Nucleus accumbens (tissue), 56 donors: ENCODE measurements around the gene ADH1A.
"Not testable (repeated sequence)": the region's sequence is repeated elsewhere in the genome, so short reads cannot be mapped to it uniquely, and the experiment has no call there.

ENCODE experiments used
- DNase-seq, 56 donors: peaks; one replicate each; lab custom pipeline; 2025; lab: John Stamatoyannopoulos, UW

Gene ADH1A

DNA sequence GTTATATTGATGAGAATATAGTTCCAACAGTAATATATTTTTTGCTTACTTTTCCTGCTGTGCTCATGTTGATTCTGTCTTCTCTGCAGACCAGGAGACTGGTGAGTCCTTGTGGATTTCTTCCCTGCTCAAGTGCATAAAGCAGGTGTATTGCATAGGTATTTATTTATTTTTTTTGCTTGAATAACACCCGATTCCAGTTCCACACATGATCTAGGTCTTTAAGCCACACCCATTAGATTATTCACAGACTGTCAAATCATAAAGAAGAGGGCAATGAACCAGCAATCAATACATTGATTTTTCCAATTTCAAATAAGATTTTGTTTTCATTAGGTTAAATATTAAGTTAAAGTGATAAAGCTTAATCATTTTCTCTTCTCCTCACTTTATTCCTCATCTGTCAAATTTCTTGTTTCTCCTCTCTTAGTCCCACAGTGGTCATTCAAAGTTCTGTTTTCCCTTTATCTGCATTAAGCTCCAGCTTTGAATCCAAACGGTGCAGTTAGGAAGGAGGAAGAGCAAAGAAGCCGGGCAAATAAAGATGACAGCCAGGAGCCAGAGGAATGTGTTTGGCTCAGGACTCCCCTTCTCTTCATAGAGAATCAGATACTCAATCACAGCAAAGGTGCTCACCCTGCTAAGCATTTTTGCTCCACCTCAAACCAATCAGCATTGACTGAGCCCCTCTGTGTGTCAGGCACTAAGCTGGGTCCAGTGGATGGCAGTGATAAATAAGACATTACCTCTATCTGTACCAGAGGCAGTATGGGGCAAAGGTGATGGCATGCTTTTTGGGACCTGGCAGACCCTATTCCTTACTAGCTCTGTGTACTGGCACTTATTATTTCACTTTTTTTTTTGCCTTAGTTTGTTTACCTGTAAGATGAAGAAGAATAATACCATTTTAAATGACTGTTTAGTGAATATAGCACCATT is at the start of gene ADH1A:
ADH1A (minus strand) TSS at position 138 of the 939 bp plus-strand sequence; CDS start at position 67, 71 bp downstream.
- no peak for DNase-seq

DNA sequence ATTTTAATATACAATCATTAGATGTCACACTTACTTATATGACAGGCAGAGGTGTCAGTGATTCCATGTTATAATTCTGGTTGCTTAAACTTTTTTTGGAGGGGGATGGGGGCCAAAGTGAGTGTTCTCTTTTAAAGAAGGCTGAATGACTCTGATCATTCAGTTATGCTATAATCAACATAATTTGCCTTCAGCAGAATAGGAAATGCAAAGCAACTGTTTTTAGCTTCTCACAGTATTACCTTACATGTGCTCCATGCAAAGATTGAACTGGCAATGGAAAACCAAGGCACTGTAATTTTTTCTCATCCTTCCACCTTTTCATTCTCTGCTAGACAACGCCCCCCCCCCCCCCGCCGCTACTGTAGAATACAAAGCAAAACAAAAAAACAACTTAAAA is 48.4 kb upstream of the ADH1A start:
- DNase-seq: no peak

DNA sequence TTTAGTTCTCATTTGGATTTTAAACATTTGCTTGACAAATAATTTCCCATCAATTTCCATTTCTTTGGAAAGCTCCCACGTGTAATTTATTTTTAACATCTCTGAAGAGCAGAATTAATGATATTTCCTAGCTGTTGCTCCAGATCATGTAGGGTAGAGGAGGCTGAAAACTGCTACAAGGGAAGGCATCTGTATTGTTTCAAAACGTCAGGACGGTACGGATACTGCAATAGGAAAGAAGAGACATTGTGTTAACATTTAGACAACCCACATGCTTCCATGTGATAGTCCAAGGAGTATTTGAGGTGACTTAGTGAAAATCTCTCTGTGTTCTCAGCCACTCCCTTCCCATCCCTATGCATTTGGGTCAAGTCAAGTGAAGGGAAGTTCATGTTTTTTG is 45.8 kb upstream of the ADH1A start:
- no peak for DNase-seq

DNA sequence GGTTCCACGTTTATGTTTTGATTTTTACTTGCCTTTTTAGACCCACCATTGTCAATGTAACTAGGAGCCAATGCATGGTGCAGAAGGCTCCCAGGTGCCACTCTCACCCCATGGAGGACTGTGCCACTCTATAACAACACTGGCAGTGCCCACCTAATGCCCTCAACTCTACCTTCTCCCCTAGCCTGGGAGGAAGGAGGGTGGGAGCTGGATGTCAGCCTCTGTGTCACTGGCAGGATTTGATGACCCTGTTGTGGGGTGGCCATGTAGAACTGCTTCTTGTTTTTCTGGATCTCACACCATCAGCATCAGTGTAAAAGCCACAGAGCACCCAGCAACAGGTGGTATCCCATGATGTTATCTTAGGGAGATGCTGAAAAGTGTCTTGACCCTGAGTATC is 44.1 kb upstream of the ADH1A start:
- DNase-seq: no peak

DNA sequence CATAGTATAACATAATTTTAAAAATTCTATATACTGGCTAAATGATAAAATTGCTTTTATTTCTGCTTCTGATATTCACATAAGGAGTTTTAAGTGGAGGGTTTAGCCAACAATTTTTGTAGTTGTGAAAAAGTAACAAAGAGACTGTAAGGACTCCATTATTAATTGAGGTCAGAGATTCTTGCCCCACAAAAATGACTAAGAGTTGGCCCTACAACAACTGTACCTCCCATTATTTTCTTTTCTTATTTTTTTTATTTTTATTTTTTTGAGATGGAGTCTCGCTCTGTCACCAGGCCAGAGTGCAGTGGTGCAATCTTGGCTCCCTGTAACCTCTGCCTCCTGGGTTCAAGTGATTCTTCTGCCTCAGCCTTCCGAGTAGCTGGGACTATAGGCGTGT is 39.9 kb upstream of the ADH1A start:
- DNase-seq: no peak

DNA sequence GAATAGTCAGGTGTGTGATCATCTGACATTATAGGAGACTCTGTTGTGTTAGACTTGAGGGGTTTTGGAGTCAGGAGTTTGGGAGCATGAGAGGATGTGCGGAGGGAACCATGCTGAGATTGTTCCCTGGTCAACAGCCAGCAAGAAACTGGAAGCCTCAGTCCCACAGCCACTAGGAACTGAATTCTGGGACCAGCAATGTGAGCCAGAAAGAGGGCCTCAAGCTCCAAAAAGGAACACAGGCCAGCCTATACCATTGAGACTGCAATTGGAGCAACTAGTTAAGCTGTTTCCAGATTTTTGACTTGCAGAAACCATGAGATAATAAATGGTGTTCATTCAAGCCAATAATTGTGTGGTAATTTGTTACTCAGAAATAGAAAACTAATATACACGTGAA is 39.1 kb upstream of the ADH1A start:
- DNase-seq: no peak

DNA sequence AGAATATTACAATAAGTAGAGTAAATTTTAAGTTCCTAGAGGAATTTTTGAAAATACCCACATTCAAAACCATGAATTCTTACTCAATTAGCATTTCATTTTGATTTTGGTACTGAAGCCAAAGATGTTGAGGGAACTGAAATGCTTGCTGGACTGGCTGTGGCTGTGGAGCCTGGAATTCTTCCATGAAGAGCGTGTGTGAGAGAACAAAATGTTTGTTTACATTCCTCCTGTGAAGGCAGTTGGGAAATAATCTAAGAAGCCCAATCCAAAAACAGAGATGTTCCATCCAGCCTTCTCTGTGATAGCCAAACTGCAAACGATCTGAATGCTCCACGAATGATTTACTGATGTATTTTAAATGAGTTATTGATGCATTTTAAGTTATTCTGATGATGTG is 34.2 kb upstream of the ADH1A start:
- no peak for DNase-seq

DNA sequence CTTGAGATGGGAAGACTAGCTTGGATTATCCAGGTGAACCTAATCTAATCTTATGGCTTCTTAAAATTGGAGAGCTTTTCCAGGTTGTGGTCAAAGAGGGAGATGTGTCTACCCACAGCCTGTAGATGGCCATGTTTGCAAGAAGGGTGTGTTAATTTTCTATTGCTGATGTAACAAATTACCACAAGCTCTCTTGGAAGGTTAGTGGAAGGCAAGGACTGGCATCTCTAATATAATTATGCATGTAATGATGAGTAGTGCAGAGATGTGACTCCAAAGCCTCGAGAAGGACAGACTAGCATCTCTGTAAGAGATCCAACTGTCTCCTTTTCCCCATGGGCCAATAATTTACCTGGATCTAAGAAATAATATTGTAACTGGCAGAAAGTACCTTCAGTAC is 33.6 kb upstream of the ADH1A start:
- DNase-seq: no peak

DNA sequence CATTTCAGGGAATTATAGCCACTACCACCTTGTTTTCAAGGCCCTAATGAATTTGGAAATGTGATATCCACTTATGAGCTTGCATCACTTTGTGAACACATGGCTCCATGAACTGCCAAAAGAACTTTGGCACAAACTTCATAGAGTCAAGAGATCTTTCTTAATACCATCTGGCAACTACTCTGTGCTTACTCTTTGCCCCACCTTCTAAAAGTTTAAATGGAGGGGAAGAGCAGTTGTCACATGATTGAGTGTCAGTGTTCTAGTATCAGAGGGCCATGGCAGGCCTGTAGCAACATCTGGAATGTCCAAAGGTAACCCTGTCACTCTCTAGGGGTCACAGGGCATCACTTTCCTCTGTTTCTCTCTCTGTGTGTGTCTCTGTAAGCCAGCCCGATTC is 33.0 kb upstream of the ADH1A start:
- no peak for DNase-seq

DNA sequence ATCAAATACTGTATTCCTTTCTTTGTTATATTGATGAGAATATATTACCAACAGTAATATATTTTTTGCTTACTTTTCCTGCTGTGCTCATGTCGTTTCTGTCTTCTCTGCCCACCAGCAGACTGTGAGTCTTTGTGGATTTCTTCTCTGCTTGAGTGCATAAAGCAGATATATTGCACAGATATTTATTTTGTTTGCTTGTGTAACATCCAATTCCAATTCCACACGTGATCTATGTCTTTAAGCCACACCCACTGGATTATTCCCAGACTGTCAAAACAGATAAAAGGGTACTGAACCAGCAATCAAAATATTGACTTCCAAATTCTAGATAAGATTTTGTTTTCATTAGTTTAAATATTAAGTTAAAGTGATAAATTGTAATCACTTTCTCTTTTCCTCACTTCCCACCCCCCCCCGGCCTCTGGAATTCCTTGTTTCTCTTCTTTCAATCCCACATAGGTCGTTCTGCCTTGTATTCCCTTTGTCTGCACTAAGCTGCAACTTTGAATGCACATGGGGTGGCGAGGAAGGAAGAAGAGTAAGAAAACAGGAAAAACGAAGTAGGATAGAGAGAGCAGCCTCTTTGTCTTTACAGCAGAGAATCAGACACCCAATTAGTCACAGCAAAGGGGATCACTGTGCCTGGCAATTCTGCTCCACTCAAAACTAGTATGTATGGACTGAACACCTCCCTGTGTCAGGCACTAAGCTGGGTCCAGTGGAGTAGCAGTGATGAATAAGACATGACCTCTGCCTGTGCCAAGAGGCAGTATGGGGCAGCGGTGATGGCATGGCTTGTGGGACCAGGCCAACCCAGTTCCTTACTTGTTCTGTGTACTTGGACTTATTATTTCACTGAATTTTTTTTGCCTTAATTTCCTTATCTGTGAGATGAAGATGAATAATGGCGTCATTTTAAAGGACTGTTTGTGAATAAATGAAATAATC is 30.7 kb upstream of the ADH1A start, which contains the start of gene ADH1B:
ADH1B (minus strand) TSS at position 161 of the 951 bp plus-strand sequence; CDS start at position 91, 70 bp downstream.
- DNase-seq: no peak

DNA sequence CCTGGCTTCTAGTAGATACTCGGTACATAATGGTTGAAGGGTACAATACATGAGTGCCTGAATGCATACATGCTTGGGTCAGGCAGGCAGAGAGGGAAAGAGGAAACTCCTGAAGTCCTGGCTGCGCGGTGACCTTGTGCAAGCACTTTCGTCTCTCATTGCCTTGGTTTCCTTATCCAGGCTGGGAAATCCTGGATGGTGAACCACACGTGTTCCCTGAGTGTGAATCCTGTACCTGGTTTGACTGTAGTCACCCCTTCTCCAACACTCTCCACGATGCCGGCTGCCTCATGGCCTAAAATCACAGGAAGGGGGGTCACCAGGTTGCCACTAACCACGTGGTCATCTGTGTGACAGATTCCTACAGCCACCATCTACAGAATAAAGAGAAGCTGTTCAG is 27.0 kb upstream of the ADH1A start:
- not testable (repeated sequence) for DNase-seq

DNA sequence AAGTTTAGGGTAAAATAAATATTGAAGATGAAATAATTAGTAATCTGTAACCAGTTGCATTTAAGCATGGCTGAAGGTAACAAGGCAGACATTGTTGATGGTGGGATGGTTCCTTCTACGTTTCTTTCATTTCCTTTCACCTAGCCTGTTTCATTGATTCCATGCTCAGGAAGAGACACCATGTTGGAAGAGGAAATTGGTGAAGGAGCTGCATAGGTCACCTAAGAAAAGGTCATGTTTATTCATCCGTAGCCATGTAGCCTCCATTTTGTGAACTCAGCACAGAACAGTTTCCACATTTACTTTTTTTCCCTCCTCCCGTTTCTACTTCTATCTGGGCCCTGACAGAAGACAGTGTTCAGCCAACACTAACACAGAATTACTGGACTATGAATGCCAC is 26.6 kb upstream of the ADH1A start:
- DNase-seq: no peak

DNA sequence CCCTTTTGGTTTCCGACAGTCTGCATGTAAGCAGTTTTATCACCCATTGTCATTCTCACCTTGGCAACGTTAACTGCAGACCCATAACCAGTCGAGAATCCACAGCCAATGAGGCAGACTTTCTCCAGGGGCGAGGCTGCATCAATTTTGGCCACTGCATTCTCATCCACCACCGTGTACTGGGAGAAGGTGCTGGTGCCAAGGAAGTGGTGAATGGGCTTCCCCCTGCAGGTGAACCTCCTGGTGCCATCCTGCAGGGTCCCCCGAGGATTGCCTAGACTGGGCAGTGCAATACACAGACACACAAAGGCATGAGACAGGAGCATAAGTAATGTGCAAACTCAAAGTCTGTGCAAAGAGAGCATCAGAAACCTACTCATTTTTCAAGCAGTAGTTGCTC is 25.1 kb upstream of the ADH1A start:
- DNase-seq: no peak

DNA sequence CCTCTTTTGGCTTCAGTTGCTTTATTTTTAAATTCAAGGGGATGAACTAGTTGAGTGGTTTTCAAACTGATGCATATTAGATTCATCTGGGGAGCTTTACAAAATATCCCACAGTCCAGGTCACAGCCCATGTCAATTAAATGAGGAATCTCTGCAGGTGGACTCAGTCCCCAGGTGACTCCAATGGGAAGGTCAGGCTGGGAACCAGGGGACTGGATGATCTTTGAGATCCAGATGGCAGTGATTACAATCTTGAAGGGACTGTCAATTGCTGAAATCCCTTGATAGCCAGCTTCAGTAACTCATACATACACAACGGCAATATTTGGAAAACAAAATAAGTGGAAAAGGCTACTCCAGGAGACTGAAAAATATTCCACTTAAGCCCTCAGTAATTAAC is 23.4 kb upstream of the ADH1A start:
- no peak for DNase-seq

DNA sequence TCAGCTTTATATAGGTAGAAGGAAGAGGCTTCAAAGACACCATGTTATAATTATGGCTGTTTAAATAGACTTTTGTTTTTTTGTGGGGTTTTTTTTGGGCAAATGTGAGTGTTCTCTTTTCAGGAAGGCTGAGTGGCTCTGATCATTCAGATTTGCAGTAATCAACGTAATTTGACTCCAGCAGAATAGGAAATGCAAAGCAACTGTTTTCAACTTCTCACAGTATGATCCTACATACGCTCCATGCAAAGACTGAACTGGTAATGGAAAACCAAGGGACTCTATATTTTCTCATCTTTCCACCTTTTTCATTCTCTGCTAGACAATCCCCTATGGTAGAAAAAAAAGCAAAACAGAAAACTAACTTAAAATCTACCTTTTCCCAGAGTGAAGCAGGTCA is 19.6 kb upstream of the ADH1A start:
- no peak for DNase-seq

DNA sequence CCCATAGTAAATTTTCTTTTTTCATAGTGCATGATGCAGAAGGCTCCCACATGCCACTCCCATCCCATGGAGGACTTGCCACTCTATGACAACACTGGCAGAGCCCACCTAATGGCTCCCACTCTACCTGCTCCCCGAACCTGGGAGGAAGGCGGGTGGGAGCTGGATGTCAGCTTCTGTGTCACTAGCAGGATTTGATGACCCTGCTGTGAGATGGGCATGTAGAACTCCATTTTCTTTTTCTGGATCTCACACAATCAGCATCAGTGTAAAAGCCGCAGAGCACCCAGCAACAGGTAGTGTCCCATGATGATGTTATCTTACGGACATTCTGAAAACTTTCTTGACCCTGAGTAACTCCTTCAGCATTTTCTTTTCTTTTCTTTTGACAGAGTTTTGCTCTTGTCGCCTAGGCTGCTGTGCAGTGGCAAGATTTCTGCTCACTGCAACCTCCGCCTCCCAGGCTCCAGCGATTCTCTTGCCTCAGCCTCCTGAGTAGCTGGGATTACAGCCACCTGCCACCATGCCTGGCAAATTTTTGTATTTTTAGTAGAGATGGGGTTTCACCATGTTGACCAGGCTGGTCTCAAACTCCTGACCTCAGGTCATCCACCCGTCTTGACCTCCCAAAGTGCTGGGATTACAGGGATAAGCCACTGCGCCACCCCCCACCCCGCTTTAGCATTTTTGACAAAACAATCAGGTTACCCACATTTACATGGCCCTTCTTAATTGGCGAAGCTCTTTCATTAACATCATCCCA is 15.0 kb upstream of the ADH1A start:
- DNase-seq: no peak

DNA sequence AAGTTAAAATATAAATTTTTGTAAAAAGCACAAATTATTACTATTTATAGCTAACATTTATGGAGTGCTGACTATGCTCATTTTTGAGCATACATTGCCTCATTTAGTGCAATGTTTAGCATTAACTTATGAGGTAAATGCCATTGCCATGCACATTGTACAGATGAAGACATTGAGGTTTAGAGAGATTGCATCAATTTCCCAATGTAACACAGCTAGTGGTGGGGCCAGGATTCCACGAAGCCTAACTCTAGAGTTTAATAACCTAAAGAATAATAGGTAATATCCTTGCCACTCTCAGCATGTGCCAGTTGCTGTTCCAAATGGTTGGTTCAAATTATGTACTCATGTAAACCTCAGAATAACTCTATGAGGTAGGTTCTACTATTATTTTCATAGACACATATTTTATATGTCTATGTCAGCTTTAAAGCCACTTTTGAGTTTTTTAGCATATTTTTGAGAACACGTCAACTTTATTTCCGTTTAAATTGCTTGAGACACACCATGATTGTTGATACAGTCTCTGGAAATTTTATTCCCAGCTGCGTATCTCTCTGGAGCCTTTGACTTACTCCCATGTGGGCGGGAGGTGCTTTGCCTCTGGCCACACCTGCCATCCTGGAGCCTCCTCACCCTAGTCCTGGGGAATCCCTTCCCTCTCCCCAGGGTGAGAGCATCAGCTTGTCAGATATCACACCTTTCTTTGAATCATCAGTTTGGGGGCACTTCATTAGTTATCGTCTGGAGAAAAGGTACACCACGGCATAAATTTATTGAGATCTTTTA is 10.8 kb upstream of the ADH1A start:
- no peak for DNase-seq

DNA sequence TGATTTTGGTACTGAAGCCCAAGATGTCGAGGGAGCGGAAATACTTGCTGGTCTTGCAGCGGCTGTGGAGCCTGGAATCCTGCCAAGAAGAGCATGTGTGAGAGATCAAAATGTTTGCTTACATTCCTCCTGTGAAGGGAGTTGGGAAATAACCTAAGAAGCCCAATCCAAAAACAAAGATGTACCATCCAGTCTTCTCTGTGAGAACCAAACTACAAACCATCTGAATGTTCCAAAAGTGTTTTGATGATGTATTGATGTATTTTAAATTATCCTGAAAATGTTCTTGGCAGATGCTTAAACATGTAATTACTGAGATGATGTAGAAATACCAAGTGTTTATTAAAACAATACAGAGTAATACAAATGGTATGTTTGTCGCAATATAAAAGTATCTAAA is 10.1 kb upstream of the ADH1A start:
- DNase-seq: peak in 1 of 56 donors; percentile 0

DNA sequence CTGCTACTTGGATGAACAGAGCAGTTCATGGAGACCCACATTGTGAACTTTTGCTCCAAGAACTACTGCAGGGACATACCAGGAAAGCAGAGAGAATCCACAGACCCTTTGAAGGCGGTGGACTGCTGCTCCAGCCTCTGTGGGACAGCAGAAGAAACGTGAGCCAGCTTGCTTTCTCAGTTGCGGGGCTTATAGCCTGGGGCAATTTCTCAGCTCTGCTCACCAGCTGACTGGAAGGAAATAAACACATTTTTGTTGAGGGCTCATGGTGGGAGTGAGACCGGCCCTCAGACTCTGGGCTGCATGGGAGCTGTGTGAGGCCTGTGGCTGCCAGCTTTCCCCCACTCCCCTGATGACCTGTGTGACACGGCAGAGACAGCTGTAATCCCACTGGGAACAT is 2.6 kb upstream of the ADH1A start:
- no peak for DNase-seq

DNA sequence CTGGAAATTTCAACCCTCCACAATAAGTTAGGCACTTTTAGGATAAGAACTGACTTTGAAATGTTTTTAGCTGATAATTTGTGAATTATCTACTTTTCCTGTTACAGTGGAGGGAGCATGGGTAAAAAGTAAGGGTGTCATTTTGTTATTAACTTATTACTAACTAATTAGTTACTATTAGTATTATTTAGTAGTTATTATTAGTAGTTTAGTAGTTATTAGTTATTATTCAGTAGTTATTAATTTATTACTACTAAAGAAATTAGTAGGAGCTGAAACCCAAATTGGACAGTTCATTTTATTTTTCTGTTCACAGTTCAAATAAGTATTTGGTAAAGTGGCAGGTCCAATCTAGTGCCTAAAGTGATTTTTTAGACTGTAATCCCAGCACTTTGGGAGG is 5.4 kb downstream of the ADH1A start:
- no peak for DNase-seq
